ENCODE data around the gene GHRH.

The GHRH gene

DNA sequence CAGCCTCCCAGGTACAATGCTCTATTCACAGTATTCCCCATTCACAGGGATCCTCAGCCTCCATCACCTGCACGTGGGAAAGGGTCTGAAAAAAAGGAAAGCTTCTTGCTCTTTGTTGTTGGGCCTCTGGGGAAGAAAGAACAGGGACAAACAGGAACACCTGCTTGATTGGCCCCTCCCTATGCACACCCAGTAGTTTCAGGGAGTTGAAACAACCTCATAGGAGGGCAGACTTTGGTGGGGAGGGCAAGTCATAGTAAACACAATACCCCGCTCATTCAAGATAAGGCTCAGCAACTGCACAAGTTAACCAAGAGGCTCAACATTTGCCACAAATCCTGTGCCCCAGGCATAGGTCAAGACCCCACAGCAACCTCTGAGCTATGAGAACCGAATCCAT is 1.7 kb downstream of the GHRH start:
- no peak for DNase-seq

- DNase-seq, result no peak
These were observed 2.6 kb downstream of the GHRH start for GRCh38 chr20:37259031-37259430.

DNA sequence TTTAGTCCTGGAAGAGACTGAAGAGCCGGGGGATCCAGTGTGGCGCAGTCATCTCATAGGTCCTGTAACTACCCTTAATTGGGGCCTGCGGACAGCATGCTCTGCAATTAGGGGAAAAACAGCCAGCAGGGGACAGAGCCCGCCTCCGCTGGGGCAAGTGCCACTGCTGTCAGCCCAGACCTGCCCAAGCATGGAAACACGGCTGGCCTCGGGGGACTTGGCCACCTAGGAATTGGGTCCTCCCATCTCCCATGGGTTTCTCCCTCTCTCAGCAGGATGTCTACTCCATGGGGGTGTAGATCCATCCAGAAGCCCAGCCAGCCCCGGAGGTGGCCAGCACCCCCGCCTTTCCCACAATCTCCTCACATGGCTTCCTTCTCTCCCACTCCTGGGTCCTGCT is 3.6 kb downstream of the GHRH start:
- DNase-seq, result peak; percentile 44

DNA sequence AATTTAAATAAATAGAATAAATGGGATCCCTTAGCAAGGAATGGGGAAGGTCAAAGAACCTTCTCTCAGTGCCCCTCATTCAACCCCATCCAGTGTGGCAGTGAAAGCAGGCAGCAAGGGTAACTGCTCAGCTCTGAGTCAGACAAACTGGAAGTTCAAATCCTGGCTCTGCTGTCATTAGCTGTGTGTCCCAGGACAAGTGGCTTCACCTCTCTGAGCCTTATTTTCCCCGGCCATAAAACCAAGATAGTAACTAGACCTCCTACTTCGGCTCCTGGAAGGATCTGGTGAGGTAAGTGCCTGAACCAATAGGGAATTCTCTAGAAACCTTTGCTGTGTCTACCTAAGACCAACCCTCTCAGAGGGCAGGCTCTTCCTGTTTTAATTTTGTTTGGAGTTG is 4.1 kb downstream of the GHRH start:
- no peak for DNase-seq

DNA sequence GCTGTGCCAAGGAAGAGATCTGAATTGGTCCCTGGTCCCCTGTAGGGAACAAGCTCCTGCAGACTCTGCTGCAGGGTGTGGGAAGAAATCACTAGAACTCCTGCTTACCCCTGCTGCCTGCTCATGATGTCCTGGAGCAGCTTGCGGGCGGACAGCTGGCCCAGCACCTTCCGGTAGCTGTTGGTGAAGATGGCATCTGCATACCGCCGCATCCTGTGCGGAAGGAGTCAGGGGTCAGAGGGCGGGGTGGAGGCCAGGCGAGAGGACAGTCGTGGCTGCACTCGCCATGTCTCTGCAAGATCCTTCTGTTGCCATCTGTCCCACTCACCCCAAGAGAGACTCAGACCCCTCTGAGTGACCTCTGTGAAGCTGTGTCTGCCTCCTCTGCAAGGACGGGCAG is 5.3 kb downstream of the GHRH start:
- DNase-seq, result no peak

- DNase-seq, result no peak
These were observed 7.3 kb downstream of the GHRH start for GRCh38 chr20:37254114-37254878.

DNA sequence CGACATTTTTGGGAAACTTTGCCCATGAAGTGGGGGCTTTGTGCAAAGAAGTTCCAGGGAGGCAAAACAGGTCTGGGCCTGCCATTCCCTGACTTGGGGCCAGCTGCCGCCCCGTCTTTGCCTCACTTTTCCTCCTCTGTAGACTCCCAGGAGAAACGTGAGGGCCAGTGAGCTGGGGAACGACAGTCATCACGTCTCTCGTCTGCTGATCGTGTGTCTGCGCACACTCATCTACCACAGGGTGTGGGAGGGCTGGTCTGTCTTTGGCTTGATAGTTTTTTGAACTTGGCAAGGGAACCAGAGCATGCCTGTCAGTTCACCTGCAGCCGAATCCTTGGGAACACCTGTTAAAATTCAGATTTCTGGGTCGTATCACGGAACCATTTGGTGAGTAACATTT is 8.5 kb downstream of the GHRH start:
- no peak for DNase-seq

GRCh38 chr20:37251825-37252477 is 9.7 kb downstream of the GHRH start:
- DNase-seq, result no peak

DNA sequence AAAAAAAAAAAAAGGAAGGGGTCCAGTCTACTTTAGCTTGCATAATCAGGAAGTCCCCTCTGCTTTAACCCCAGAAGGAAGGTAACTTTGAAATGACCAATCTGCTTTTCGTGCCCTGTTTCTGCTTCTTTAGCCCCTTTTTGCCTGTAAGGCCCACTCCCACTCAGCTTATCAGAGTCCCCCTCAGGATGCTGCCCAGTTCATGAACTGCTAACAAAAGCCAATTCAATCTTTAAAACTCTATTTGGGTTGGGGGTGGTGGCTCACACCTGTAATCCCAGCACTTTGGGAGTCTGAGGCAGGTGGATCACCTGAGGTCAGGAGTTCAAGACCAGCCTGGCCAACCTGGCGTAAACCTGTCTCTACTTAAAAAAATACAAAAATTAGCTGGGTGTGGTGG is 12.3 kb downstream of the GHRH start:
- no peak for DNase-seq

GRCh38 chr20:37247547-37247946 is 14.1 kb downstream of the GHRH start:
- no peak for DNase-seq

DNA sequence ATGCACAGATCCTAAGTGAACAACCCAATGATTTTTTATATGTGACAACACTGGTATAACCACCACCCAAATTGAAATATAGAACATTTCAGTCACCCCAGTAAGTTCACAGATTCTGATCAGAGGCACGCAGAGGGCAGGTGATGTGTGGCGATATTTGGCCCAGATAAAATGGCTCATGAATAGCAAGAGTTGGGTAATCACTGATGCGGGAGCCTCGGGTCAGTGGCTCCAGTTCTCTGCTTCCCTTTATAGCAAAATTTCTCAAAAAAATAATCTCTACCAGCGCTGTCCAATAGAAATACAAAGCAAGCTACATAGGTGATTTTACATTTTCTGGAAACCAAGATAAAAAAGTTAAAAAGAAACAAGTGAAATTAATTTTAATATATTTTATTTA is 14.9 kb downstream of the GHRH start:
- no peak for DNase-seq

GRCh38 chr20:37245216-37246150 is 16.1 kb downstream of the GHRH start:
- DNase-seq, result no peak

DNA sequence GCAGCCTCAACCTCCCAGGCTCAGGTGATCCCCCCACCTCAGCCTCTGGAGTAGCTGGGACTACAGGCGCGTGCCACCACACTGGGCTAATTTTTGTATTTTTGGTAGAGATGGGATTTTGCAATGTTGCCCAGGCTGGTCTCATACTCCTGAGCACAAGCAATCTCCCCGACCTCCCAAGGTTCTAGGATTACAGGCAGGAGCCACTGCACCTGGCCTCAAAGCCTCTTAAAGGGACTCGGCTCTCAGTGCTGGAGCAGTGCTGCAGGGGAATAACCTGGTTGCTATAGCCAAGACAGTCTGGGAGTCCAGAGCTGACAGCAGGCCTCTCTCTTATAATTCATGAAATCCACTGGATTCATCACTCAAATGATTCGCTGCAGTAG is 17.0 kb downstream of the GHRH start:
- no peak for DNase-seq

DNA sequence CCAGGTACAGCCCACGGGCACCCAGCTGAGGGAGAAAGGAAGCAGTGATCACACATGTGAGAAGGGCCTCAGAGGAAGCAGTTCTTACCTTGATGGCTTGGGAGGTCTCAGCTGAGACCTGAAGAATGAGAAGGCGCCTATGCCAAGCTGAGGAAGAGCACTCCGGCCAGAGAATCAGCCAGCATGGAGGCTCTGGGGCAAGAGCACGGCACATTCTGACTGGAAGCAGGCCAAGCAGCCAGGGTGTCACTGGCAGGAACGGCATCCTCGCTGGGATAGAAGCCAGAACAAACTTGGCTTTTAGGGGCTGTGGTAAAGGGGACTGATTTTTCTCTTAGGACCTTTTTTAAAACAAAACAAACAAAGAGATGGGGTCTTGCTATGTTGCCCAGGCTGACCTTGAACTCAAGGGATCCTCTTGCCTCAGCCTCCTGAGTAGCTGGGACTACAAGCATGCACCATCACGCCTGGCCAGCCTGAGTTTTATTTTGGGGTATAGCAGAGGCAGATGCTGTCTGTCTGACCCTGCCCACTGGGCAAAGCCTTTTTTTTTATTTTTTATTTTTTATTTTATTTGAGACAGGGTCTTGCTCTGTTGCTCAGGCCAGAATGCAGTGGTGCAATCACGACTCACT is 17.6 kb downstream of the GHRH start:
- peak; percentile 39 for DNase-seq

DNA sequence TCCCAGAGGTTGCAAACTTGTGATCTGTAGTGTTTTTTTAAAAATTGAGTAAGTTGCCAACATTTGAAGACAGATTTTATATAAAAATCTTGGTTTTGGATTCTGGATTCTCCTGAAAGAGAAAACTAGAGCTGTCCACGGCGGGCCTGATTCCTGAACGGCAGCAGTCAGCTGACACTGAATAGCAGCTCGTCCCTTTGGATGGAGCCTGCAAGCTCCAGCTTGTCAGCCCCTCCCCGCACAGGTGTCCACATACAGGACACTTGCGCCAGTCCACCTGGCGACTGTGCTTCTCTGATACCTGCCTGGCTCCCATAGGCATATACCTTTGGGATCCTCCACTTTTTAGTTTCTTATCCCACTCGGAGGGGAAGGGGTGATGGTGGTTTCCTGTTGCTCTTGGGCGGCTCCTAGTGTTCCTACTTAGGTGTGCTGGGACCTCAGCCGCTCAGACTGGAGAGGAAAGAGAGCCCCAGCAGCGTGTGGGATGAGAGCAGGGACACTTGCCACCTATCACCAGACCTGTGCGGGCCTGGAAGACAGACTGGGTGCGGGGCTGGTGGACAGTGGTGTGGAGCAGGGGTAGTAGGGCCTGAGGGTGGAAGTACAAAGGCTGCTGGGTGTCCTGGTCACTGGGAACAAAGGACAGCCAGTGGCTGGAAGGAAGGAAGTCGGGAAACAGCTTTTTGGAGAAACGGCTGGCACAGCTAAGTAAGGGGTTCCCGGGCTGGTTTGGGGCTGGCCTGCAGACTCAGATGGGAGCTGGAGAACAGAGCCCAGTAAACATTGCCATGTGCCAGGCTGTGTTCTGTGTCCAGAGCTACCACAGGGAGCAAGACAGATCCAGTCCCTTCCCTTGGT is 18.3 kb downstream of the GHRH start:
- DNase-seq, result no peak

DNA sequence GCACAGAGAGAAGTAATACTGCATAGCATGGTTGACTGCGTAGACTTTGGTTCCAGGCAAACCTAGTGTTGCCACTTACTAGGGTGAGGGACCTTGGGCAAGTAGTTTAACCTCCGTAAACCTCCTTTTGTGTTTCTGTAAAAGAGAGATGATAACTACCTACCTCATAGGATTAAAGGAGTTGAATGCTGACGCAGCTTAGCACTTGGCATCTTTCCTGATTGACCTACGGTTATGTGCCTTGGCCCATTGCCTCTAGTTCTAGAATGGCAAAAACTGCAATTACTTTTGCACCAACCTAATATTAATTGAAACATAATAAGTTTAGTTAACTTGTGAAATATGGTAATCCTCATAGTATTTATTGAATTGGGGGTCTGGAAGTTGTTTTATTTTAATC is 19.1 kb downstream of the GHRH start:
- DNase-seq, result no peak

DNA sequence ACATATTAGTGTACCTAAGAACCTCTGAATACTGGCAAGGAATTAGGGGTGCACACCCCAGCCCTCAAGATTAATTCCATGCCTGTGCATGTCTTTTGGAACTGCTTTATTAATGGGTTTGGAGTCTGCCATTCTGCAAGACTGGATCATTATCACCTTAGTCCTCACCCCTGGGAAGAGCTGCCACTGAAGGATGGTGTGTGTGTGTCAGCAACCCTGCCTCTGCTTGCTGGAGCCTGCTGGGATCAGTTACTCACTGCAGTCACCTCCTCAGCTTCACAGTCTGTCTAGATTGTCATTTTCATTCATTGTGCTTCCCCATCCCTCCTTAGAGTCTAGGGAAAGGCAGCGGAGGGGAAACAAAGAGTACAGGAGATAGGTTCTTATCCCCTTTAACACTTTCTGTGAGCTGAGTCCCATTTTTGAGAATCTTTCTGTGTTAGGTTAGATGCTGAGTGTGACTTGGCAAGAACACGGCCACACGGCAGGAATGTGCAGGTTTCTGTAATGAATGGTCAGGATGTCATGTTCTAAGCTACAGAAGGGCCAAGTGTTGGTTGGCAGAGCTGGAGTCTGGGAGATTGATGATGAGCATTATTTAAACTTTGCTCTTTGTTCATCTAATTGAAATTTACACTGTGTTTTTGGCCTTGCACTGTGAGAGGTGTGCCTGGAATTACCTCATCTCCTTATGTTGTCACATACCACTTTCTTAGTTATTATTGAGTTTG is 21.1 kb downstream of the GHRH start:
- DNase-seq, result no peak

GRCh38 chr20:37238935-37239451 is 22.6 kb downstream of the GHRH start:
- peak; percentile 65 for DNase-seq

- DNase-seq, result no peak
These were observed 23.2 kb downstream of the GHRH start for GRCh38 chr20:37238426-37238825.

DNA sequence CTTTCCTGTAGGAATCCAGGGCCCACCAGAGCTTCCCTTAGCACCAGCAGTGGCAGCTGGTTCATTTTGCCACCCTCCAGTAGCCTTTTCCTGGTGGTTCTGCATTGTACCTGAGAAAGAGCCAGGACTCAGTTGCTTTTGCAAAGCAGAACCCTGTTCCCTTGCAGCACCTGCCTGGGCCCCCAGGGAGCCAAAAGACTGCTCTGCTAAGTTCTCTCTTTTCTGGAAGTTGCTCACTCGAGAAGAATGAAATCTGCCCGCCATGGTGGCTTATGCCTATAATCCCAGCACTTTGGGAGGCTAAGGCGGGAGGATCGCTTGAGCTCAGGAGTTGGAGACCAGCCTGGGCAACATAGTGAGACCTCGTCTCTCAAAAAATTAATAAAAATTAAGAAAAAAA is 24.0 kb downstream of the GHRH start:
- no peak for DNase-seq

- no peak for DNase-seq
These were observed 25.2 kb downstream of the GHRH start for GRCh38 chr20:37236462-37236861.

All from femur (tissue), 1 donor.